GM12892 (cell line): ENCODE data around the gene NOD1.

Source experiments
- POLR2A ChIP-seq: IDR thresholded peaks from 2 replicates; pipeline ENCODE4 v1.6.1; 2011; ENCODE audit warnings: low read depth, low read length, control low read depth
- POLR2AphosphoS5 ChIP-seq: IDR thresholded peaks from 2 replicates; pipeline ENCODE4 v1.6.1; 2011; ENCODE audit warnings: low read depth, low read length, control low read depth
- TAF1 ChIP-seq: IDR thresholded peaks from 2 replicates; pipeline ENCODE4 v1.6.1; 2011; ENCODE audit warnings: low read depth, mild to moderate bottlenecking, control low read depth, low read length, borderline replicate concordance

DNA sequence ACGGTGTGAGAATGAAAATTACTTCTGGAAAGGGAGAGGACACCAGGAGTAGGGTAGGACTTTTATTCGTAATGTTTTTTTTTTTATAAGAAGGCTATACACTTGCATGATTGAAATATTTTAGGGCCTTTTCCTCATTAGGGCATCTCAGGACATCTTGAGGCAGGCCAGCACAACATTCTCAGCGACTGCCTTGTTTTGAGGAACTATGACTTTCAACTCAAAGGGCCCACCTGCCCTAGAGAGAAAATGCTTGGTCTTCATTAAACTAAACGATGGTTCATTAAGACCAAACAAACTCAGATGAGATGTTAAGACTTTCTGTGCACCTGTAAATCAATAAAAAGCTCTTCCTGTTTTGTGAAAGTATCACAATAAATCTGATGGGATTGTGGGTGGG, 11.3 kb downstream of the NOD1 start:
- TF ChIP-seq POLR2AphosphoS5: no peak
- TF ChIP-seq TAF1: no peak
- no peak for TF ChIP-seq POLR2A
